T-helper 1 cell treated with Interleukin-12 subunit alpha and Interleukin-12 subunit beta and Interleukin-4 antibody, amounts not matched to agents 30 ng/mL and 1 ng/mL, for 36 hours (primary cell): ENCODE data around the gene GRK1. TPM values are rescaled to one million over a fixed set of nuclear protein-coding genes. Genes with fewer than 3 reads are reported as not detected.

Experiments used
- intact Hi-C: fragments of 100-400 bp; cut with micrococcal nuclease; formaldehyde crosslinking; loops from one replicate; pipeline ENCODE4 v1.15.1; 2024
- total RNA-seq: library from RNA; stranded (reverse); gene quantifications from 2 replicates; pipeline ENCODE4 v1.2.3, GENCODE V29; 2022

The GRK1 gene
- total RNA-seq, 1 donor from 2014 or later = 0.05 TPM

GRCh38 chr13:113632706-113633484, 34.1 kb upstream of the GRK1 start:
- intact Hi-C loops = no loop called here

GRCh38 chr13:113633485-113633873, 33.5 kb upstream of the GRK1 start:
- intact Hi-C loops = no loop called here

- intact Hi-C loops = no loop called here
These were observed 32.6 kb upstream of the GRK1 start for GRCh38 chr13:113634279-113635047.

GRCh38 chr13:113635048-113635420, 32.0 kb upstream of the GRK1 start:
- intact Hi-C loops = no loop called here

GRCh38 chr13:113635709-113636108, 31.3 kb upstream of the GRK1 start:
- intact Hi-C loops = no loop called here

GRCh38 chr13:113636266-113636963, 30.6 kb upstream of the GRK1 start:
- intact Hi-C loops = no loop called here

- intact Hi-C loops = no loop called here
These were observed 29.5 kb upstream of the GRK1 start for GRCh38 chr13:113637262-113638160.

GRCh38 chr13:113638173-113638746, 28.8 kb upstream of the GRK1 start:
- intact Hi-C loops = no loop called here

- intact Hi-C loops = no loop called here
These were observed 28.2 kb upstream of the GRK1 start for GRCh38 chr13:113638806-113639205.

- intact Hi-C loops = no loop called here
These were observed 27.3 kb upstream of the GRK1 start for GRCh38 chr13:113639616-113640262.

GRCh38 chr13:113641426-113641825, 25.6 kb upstream of the GRK1 start:
- intact Hi-C loops = no loop called here

- intact Hi-C loops = no loop called here
These were observed 24.5 kb upstream of the GRK1 start for GRCh38 chr13:113642563-113642962.

GRCh38 chr13:113643593-113643992, 23.4 kb upstream of the GRK1 start:
- intact Hi-C loops = no loop called here

- intact Hi-C loops = no loop called here
These were observed 22.2 kb upstream of the GRK1 start for GRCh38 chr13:113644800-113645199.

GRCh38 chr13:113645329-113645728, 21.7 kb upstream of the GRK1 start:
- intact Hi-C loops = no loop called here

GRCh38 chr13:113646376-113646775, 20.6 kb upstream of the GRK1 start:
- intact Hi-C loops = no loop called here

GRCh38 chr13:113646921-113647340, 20.1 kb upstream of the GRK1 start:
- intact Hi-C loops = no loop called here

GRCh38 chr13:113647351-113648215, 19.4 kb upstream of the GRK1 start:
- intact Hi-C loops = no loop called here

GRCh38 chr13:113648216-113648610, 18.8 kb upstream of the GRK1 start:
- intact Hi-C loops = no loop called here
